Hematopoietic multipotent progenitor cell treated with erythropoietin and hydrocortisone succinate and interleukin-3 and kit ligand, for 4 days (in vitro differentiated cells): ENCODE measurements around the gene GDPD2.

Experiments used
- DNase-seq: peaks from one replicate; pipeline ENCODE4 v3.0.0-alpha.2; 2015

The GDPD2 gene

GRCh38 chrX:70476934-70477733, 54.0 kb downstream of the GDPD2 start:
- DNase-seq = peak; percentile 49

GRCh38 chrX:70477734-70478075, 54.6 kb downstream of the GDPD2 start:
- no peak for DNase-seq

DNA sequence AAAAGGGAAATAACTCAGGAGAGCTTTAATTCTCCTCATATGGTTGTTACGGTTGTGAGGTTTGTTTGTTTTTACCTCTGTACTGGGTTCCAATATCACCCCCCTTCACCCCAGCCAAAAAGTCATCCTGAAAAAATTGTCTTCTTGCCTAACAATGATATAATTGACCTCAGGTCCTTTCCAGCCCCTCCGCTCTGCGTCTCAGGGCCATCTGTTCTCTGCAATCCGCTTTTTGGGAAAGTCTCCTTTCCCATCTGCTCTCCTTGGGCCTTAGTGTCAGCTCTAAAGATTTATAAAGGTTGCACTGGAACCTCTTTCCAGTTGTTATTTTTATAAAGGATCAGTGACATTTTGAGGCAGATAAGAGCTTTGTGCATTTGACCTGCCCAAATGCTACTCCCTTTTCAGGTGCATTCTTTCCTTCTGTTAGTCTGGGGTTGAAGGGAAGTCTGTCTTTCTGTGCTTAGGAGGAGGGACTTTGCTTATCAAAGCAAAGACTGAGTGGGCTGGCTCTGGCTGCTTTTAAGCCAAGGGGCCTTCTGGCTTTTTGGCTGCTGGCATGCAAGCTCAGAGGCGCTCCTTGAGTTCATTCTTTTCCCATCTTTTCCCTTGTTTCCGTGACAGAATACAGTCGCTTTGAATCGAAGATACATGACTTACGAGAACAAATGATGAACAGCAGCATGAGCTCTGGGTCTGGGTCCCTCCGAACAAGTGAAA, 55.6 kb downstream of the GDPD2 start:
- DNase-seq = no peak

- no peak for DNase-seq
Measured at GRCh38 chrX:70479247-70479921, 56.3 kb downstream of the GDPD2 start.

GRCh38 chrX:70479922-70480659, 57.0 kb downstream of the GDPD2 start:
- DNase-seq = no peak

- DNase-seq = no peak
Measured at GRCh38 chrX:70480660-70481018, 57.5 kb downstream of the GDPD2 start.

- no peak for DNase-seq
Measured at GRCh38 chrX:70481471-70482270, 58.6 kb downstream of the GDPD2 start.

GRCh38 chrX:70482300-70482699, 59.2 kb downstream of the GDPD2 start:
- no peak for DNase-seq
